HL-60 (cell line): ENCODE data around the gene SNRK.

Source experiments
- DNase-seq, 2 experiments: peaks; one replicate each; pipeline ENCODE4 v3.0.0-alpha.2; 2010 to 2020; ENCODE audit warnings: low read depth in 1 of 2, low spot score in 1 of 2
- H3K27ac ChIP-seq: fragments of 250-450 bp; sonication (Bioruptor Pico); replicated peaks from 2 replicates; pipeline ENCODE4 v1.5.1; 2020; ENCODE audit warnings: mild to moderate bottlenecking, moderate library complexity
- H3K27me3 ChIP-seq: fragments of 250-450 bp; sonication (Bioruptor Pico); 2 replicates; pipeline ENCODE4 v1.5.1; 2021; ENCODE audit warnings: mild to moderate bottlenecking, moderate library complexity; ENCODE audit not compliant: insufficient read depth, poor library complexity, severe bottlenecking
- H3K4me3 ChIP-seq: replicated peaks from 2 replicates; pipeline ENCODE4 v1.5.1; 2011; ENCODE audit warnings: mild to moderate bottlenecking, control low read depth, low read length; ENCODE audit not compliant: insufficient read depth
- GABPA ChIP-seq: IDR thresholded peaks from 2 replicates; pipeline ENCODE4 v1.6.1; 2012; ENCODE audit warnings: low read depth
- POLR2AphosphoS5 ChIP-seq: IDR thresholded peaks from 2 replicates; pipeline ENCODE4 v1.6.1; 2012; ENCODE audit warnings: low read depth
- SPI1 ChIP-seq: IDR thresholded peaks from 2 replicates; pipeline ENCODE4 v1.6.1; 2012; ENCODE audit warnings: low read depth, mild to moderate bottlenecking, borderline replicate concordance
- TF ChIP-seq, protein P1 (sequence below): IDR thresholded peaks from 2 replicates; pipeline ENCODE4 v1.6.1; 2012; ENCODE audit warnings: low read depth; ENCODE audit not compliant: insufficient replicate concordance
- TF ChIP-seq, protein P2 (sequence below): IDR thresholded peaks from one replicate; pipeline ENCODE4 v1.5.1; 2011; ENCODE audit warnings: low read length, control low read depth, inconsistent platforms; ENCODE audit not compliant: insufficient read depth

The SNRK gene

DNA sequence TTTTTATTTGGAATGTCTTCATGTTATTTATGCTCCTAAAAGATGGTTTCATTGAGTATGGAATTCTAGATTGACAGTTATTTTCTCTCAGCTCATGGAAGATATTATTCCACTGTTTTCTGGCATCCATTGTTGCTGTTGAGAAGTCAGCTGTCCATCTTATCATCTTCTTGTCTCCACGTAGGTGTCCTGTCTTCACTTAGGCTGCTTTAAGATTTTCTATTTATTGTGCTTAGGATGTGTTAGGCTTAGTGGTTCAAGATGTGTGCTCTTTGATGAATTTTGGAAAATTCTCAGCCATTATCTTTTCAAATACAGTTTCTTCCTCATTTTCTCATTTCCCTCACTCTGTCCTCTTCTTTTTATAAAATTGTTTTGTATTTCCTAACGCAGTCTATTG is 52.0 kb downstream of the SNRK start:
- H3K27ac ChIP-seq: no peak overlapping the region
- H3K4me3 ChIP-seq: no peak overlapping the region
- H3K27me3 ChIP-seq: no peaks in the 10 kb centered on the region
- TF ChIP-seq SPI1: no peak
- TF ChIP-seq, protein P1, sequence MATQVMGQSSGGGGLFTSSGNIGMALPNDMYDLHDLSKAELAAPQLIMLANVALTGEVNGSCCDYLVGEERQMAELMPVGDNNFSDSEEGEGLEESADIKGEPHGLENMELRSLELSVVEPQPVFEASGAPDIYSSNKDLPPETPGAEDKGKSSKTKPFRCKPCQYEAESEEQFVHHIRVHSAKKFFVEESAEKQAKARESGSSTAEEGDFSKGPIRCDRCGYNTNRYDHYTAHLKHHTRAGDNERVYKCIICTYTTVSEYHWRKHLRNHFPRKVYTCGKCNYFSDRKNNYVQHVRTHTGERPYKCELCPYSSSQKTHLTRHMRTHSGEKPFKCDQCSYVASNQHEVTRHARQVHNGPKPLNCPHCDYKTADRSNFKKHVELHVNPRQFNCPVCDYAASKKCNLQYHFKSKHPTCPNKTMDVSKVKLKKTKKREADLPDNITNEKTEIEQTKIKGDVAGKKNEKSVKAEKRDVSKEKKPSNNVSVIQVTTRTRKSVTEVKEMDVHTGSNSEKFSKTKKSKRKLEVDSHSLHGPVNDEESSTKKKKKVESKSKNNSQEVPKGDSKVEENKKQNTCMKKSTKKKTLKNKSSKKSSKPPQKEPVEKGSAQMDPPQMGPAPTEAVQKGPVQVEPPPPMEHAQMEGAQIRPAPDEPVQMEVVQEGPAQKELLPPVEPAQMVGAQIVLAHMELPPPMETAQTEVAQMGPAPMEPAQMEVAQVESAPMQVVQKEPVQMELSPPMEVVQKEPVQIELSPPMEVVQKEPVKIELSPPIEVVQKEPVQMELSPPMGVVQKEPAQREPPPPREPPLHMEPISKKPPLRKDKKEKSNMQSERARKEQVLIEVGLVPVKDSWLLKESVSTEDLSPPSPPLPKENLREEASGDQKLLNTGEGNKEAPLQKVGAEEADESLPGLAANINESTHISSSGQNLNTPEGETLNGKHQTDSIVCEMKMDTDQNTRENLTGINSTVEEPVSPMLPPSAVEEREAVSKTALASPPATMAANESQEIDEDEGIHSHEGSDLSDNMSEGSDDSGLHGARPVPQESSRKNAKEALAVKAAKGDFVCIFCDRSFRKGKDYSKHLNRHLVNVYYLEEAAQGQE: no peak
- DNase-seq: no peak

DNA sequence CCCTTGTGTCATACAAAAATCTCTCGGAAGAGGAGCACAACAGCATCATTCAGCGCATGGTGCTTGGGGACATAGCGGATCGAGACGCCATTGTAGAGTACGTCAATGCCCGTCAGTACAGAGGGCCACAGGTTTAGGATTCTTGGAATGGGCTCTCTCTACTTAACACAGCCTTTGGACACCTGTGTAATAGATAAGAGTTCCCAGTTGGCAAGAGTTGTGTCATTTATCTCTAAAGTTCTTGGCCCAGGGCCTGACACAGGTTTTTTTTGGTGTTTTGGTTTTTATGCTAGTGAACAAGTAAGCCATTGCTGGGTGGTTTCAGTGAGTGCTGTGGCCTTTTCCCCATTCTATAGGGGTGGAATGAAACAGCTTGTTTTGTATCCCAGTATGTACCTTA is 54.1 kb downstream of the SNRK start:
- no peak overlapping the region for H3K4me3 ChIP-seq
- H3K27me3 ChIP-seq: no peaks in the 10 kb centered on the region
- no peak for DNase-seq
- TF ChIP-seq, protein P1: no peak
- TF ChIP-seq SPI1 (no peak), POLR2AphosphoS5 (no peak), GABPA (no peak)
- TF ChIP-seq, protein P2, sequence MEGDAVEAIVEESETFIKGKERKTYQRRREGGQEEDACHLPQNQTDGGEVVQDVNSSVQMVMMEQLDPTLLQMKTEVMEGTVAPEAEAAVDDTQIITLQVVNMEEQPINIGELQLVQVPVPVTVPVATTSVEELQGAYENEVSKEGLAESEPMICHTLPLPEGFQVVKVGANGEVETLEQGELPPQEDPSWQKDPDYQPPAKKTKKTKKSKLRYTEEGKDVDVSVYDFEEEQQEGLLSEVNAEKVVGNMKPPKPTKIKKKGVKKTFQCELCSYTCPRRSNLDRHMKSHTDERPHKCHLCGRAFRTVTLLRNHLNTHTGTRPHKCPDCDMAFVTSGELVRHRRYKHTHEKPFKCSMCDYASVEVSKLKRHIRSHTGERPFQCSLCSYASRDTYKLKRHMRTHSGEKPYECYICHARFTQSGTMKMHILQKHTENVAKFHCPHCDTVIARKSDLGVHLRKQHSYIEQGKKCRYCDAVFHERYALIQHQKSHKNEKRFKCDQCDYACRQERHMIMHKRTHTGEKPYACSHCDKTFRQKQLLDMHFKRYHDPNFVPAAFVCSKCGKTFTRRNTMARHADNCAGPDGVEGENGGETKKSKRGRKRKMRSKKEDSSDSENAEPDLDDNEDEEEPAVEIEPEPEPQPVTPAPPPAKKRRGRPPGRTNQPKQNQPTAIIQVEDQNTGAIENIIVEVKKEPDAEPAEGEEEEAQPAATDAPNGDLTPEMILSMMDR: no peak
- H3K27ac ChIP-seq: no peak overlapping the region

DNA sequence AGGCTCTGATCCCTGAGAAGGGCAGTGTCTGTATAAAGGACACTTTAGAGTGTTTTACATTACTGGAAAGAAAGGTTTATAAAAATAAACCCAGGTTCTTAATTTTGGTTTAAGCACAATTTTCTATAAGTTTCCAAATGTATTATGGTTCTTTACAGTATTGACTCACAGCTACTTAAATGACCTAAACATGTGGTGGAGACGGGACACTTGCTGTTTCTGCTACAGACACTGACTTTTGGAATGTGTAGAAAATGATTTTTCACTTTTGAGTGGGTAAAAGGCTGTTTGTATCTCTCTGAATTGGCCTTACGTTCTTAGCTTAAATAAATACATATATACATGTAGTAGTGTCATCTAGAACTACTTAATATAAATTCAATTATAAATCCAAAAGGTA is 55.4 kb downstream of the SNRK start:
- H3K4me3 ChIP-seq: no peak overlapping the region
- H3K27me3 ChIP-seq: no peaks in the 10 kb centered on the region
- H3K27ac ChIP-seq: no peak overlapping the region
- TF ChIP-seq SPI1: no peak
- TF ChIP-seq POLR2AphosphoS5: no peak
- TF ChIP-seq, protein P1: no peak
- TF ChIP-seq, protein P2: no peak
- TF ChIP-seq GABPA: no peak
- no peak for DNase-seq

DNA sequence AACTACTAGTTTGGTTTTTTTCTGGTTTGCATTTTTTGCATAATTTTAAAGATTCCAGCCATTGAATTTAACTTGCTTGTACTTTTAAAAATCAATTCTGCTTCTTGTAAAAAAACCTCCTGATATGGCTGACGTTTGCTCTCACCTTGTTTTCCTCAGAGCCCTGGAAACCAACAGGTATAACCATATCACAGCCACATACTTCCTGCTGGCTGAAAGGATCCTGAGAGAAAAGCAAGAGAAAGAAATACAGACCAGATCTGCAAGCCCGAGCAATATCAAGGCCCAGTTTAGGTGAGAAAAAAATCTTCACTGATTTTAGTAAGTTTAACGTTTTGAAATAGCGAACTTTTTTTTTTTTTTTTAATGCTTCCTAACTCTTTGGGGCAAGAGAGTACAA is 56.8 kb downstream of the SNRK start:
- no peak overlapping the region for H3K4me3 ChIP-seq
- no peak overlapping the region for H3K27ac ChIP-seq
- TF ChIP-seq SPI1 (no peak), GABPA (no peak), POLR2AphosphoS5 (no peak)
- TF ChIP-seq, protein P2: no peak
- TF ChIP-seq, protein P1: no peak
- no peak for DNase-seq
- no peaks in the 10 kb centered on the region for H3K27me3 ChIP-seq
